ENCODE data around the gene MYOCOS.

DNA sequence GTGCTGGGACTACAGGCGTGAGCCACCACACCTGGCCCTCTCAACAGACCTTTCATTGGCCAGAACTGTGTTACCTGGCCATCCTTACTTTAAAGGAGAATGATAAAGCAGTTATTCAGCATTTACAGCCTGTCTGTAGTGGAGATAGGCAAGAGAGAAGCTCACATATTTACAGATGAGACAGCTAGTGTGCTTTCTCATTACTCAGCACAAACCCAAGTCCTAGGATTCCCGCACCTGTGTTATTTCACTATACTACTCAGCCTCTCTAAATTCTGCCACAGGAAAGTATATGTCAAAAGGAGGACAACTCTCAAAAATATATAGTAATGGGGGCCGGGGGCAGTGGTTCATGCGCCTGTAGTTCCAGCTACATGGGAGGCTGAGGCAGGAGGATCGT is 46.3 kb downstream of the MYOCOS start:
- TF ChIP-seq, protein P1, sequence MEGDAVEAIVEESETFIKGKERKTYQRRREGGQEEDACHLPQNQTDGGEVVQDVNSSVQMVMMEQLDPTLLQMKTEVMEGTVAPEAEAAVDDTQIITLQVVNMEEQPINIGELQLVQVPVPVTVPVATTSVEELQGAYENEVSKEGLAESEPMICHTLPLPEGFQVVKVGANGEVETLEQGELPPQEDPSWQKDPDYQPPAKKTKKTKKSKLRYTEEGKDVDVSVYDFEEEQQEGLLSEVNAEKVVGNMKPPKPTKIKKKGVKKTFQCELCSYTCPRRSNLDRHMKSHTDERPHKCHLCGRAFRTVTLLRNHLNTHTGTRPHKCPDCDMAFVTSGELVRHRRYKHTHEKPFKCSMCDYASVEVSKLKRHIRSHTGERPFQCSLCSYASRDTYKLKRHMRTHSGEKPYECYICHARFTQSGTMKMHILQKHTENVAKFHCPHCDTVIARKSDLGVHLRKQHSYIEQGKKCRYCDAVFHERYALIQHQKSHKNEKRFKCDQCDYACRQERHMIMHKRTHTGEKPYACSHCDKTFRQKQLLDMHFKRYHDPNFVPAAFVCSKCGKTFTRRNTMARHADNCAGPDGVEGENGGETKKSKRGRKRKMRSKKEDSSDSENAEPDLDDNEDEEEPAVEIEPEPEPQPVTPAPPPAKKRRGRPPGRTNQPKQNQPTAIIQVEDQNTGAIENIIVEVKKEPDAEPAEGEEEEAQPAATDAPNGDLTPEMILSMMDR (conservative IDR thresholded peaks at IDR 0.05), result no peak
- no peak for TF ChIP-seq EZH2 (IDR thresholded peaks at IDR 0.05; ENCODE audit: low read depth)

Measured in PC-9 (cell line).